GM19438 (cell line): ENCODE results near the gene SLC5A10.

Experiments used
- ATAC-seq: cut with Tn5 transposase; IDR thresholded peaks from one replicate; pipeline ENCODE4 v1.9.1; 2021; ENCODE audit warnings: low read depth; ENCODE audit not compliant: unreplicated experiment

Gene SLC5A10

GRCh38 chr17:18981335-18981641 is 29.3 kb downstream of the SLC5A10 start:
- ATAC-seq = no peak

GRCh38 chr17:18981642-18982424 is 29.9 kb downstream of the SLC5A10 start:
- ATAC-seq = no peak

GRCh38 chr17:18984273-18985114 is 32.5 kb downstream of the SLC5A10 start:
- no peak for ATAC-seq

GRCh38 chr17:18985475-18985874 is 33.5 kb downstream of the SLC5A10 start:
- no peak for ATAC-seq

GRCh38 chr17:18986541-18987229 is 34.7 kb downstream of the SLC5A10 start:
- ATAC-seq = no peak

DNA sequence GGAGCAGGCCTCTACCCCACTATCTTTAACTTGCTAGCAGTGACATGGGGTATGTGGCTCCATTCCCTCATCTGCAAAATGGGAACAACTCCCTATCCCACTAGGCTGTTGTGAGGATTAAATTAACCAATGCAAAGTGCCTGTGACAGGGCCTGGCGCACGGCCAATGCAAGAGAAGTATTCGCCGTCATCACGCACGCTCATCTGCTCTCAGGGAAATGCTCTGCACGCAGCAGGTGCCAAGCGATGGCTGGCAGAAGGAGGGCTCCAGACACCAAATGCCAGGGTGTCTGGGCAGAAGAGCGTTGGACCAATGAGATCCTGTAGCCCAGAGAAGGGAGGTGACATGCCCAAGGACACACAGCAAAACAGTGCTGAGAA is 35.3 kb downstream of the SLC5A10 start:
- no peak for ATAC-seq

GRCh38 chr17:18987862-18988545 is 36.0 kb downstream of the SLC5A10 start:
- no peak for ATAC-seq

GRCh38 chr17:18988546-18989173 is 36.7 kb downstream of the SLC5A10 start:
- no peak for ATAC-seq

GRCh38 chr17:18990331-18990730 is 38.4 kb downstream of the SLC5A10 start:
- no peak for ATAC-seq

DNA sequence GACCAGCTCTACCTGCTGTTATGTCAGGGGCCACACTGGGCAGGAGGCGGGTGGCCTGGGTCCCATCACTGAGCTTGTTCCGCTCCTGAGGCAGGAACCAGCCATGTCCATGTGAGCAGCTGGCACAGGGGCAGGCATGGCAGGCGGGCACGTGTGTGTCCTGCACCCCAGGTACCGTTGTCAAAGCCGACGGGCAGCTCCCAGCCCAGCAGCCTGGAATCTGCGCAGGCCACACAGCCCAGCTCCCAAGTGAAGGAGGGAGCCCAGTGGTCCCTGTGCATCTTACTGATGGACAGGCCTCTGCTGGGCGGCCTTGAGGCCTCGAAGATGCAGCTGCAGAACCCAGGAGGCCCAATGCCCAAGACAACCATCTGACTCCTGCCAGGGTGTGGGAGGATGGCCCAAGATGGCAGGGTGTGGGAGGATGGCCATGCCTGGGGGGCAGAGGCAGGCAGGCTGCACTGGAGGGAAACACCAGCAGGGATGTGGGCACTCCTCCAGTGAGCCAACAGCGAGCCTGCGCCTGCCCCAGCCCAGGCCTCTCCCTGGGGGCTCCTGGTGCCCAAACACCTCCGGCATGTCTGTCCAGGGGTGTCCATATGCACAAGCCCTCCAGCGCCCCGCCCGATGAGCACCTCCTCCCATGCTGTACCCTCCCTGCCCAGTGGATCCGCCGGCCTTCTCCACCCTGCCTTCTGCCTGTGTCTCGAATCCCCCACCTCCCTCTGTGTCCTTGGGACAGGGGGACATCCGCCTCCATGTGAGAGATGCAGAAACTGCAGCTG is 39.8 kb downstream of the SLC5A10 start:
- no peak for ATAC-seq

GRCh38 chr17:18992454-18993130 is 40.6 kb downstream of the SLC5A10 start:
- ATAC-seq = no peak

DNA sequence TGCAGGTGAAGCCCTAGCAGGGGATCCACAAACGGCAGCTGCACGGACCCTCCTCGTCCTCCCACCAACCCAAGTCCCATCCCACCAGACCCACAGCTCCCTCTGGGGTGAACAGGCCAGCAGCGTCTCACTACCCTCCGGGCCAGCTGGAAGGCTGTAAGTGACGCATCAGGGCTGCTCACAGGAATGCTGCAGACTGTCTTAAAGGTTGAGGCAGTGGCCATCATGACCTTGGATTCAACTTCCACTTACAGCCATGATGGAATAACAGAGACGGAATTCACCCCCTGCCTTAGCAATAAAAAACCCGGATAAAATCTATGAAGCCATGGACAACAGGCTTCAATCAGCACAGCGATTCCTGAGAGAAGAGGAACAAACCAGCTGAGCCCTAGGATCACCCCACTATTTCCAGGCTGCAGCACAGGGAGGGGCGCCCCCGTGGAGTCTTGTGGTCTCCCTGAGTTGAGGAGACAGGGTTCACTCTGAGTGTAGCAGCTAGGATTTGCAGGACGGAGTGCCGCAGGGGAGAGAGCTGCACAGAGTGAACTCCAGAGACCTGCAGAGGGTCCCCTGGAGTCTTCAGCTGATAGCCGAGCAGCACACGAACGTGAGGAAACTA is 42.1 kb downstream of the SLC5A10 start:
- ATAC-seq = no peak

DNA sequence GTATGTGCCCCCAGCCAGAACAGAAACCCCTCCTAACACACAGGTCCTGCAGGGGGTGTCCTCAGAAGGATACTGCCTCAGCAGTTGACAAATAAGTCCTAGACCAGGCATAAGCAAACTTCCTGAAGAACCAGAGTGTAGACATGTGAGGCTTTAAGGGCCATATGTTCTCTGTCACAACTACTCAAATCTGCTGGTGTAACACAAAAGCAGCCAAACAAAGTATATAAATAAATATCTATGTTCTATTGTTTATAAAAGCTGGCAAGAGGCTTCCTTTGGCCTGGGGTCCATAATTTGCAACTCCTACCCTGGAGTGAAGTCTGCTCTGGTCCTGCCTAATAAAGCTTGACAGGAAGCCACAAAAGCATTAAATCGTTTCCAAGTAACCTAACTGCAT is 42.7 kb downstream of the SLC5A10 start:
- no peak for ATAC-seq

DNA sequence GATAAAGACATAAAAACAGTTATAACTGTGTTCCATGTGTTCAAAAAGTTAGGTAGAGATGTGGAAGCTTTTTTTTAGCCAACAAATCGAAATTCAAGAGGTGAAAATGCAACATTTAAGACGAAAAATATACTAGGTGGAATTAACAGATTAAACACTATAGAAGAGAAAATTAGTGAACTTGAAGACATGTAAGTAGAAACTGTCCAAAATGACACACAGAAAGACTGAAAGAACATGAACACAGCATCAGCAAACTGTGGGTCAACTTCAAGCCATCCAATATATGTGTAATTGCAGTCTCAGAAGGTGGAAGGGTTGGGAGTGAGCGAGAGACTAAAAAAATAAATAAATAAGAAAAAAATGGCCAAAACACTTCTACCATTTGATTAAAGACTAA is 43.3 kb downstream of the SLC5A10 start:
- ATAC-seq = no peak

DNA sequence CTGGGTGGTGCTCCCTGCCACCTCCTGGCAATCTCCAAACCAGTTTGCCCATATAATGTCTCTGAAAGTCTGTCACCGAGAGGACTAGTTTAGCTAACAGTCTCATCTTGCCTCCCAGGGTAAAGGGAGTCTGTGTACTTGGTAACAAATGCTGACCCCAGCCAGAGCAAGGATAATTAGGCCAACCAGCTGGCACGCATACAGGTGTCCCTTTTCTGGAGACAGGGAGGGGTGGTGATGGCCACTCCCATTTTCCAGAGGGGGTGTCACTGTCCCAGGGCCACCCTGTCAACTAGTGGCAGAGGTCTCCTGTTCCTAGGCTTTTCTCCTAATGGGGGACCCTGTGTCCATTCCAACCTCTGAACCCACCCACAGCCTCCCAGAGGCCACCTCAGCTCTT is 44.5 kb downstream of the SLC5A10 start:
- no peak for ATAC-seq

GRCh38 chr17:18997650-18998196 is 45.8 kb downstream of the SLC5A10 start:
- ATAC-seq = no peak

DNA sequence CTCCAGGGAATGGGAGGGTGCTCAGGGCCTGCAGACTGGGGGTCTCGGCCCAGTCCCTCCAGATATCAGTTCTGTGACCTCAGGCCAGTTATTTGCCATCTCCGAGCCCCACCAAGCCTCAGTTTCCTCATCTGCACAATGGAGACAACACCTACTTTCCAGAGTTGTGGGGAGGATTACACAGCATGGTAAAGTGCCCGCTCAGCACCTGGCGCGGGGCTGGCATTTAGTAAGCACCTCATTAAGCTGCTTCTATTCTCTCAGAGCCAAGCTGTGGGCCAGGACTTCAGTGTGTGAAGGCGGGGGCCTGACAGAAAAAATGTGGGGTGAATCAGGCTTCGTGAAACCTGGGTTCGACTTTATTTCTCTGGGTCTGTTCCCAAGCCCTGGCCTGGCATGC is 47.4 kb downstream of the SLC5A10 start:
- ATAC-seq = no peak

DNA sequence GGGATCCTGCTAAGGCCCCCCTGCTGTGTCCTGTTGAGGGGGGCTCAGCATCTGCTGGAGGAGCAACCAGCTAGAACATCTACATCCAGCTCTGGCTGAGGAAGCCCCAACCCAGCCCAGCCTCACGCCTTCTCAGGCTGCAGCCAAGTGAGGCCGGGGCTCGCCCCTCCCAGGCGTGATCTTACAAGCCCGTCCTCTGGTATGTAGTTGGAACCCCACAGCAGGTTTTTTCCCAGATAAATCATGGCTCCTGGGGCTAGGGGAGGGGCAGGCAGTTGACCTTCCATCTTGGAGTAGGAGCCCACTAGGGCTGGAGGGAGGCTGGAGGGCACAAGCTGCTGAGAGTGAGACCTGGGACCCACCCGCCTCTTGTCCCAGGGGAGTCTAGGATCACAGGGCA is 47.9 kb downstream of the SLC5A10 start:
- ATAC-seq = no peak
